GM21360 (cell line): ENCODE results near the gene MYO15A.
"Not testable (repeated sequence)": the region's sequence is repeated elsewhere in the genome, so short reads cannot be mapped to it uniquely, and the experiment has no call there.

ENCODE experiments used
- ATAC-seq: cut with Tn5 transposase; IDR thresholded peaks from one replicate; pipeline ENCODE4 v1.9.1; 2021; ENCODE audit warnings: mild to moderate bottlenecking, moderate library complexity; ENCODE audit not compliant: unreplicated experiment

MYO15A gene

DNA sequence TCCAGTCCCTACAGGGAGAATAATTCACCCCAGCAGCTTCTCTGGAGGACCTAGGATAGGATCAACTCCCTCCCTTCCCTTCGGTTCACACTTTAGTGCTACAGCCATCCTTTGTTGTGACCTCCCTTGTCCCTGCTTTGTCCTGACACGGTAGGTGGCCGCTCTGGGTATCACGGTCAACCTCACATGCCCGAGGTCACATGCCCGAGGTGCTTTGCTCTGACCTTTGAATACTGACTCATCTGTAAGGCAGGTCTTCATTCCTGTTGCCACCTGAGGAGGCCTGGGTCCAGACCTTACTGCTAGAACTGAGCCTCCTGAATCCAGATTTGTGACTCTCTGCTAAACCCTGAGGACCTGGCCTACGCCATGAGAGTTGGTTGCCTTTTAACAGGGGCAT lies 94.8 kb downstream of the MYO15A start:
- ATAC-seq, result no peak

DNA sequence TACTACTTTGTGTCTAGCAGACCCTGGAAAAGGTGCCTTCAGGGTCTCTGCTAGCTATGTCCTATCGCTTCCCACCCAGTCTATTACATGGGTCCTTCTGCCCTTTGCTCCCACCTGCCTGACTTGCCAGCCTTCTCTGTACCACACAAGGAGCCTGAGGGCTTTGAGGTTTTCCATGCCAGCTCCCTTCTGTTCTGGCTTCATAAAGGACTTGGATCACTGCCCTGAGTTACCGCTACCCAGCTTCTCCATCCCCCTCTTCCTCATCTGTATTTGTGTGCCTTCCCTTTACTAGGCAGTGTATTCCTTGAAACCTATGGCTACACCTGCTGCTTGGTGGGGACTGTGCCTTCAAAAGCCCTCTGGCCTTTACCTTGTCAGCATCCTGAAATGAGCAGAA lies 97.3 kb downstream of the MYO15A start:
- no peak for ATAC-seq

DNA sequence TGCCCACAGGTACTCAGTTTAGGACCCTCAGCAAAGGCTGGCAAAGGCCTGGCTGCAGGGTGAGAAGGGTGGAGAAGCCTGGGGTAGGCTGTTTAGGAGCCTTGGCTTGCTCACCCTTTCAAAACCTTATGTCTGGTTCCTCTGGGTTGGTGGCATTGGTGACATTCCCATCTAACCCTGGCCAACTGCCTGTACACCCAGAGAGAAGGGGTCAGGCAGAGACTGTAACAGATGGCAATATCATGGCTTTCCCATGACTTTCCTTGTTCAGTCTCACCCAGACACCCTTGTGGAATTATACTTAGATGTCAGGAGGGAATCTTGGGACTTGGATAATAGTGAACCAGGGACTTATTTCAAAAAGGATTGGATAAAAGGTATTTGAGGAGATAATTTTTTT lies 98.4 kb downstream of the MYO15A start:
- ATAC-seq, result no peak

DNA sequence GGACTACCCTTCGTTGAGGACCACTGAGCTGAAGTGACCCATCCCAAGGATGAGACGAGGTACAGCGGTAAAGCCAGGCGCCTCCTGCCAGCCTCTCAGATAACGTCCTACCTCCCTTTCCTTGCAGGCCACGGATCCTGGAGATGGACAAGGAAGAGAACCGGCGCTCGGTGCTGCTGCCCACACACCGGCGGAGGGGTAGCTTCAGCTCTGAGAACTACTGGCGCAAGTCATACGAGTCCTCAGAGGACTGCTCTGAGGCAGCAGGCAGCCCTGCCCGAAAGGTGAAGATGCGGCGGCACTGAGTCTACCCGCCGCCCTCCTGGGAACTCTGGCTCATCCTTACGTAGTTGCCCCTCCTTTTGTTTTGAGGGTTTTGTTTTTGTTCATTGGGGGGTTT lies 99.5 kb downstream of the MYO15A start:
- ATAC-seq, result no peak

DNA sequence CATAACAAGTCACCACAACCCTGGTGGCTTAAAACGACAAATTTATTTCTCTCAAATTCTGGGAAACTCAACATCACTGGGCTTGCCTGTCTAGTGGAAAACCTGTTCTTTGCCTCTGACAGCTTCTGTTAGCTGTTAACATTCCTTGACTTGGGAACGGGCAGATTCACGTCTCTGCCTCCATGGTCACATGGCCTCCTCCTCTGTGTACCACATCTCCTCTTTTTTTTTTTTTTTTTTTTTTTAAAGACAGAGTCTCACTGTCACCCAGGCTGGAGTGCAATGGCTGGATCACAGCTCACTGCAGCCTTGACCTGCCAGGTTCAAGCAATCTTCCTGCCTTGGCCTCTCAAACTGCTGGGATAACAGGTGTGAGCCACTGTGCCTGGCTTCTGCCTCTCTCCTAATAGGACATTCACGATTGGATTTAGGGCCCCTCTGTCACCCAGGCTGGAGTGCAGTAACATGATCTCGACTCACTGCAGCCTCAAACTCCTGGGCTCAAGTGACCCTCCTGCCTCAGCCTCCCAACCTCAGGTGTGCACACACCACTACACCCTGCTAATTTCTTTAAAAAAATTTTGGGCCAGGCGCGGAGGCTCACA lies 105.2 kb downstream of the MYO15A start:
- ATAC-seq, result no peak

DNA sequence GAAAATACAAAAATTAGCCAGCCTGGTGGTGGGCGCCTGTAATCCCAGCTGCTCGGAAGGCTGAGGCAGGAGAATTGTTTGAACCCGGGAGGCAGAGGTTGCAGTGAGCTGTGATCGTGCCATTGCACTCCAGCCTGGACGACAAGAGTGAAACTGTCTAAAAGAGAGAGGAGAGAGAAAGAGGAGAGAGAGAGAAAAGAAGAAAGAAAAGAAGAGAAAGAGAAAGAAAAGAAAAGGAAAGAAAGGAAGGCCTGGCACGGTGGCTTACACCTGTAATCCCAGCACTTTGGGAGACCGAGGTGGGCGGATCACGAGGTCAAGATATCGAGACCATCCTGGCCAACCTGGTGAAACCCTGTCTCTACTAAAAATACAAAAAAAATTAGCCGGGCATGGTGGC lies 108.3 kb downstream of the MYO15A start:
- ATAC-seq, result not testable (repeated sequence)

DNA sequence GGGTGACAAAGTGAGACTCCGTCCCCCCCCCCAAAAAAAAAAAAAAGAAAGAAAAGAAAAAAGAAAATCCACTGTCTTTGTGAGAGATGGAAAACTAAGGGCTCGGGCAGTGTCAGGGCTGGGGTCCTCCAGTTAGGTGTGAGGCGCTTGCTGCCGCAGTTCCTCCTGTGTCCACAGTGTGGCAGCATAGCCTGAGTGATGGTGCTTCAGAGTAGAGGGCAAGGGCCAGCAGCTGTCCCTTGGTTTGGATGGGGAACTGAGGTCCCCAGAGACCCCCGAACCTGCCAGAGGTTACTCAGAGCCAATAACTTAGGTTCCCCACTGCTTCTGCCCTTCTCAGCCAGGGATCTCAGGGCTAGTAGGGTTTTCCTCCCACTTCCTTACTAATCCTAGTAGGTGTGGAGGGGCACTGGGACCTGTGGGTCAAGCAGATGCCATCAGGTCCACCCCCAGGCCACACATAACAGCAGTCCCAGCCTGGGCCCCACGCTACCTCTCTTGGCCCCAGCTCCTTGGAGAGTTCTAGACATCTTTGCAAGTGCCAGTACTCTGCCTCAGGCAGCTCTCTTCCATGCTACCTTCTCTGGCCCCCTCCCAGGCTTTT lies 109.0 kb downstream of the MYO15A start:
- no peak for ATAC-seq

DNA sequence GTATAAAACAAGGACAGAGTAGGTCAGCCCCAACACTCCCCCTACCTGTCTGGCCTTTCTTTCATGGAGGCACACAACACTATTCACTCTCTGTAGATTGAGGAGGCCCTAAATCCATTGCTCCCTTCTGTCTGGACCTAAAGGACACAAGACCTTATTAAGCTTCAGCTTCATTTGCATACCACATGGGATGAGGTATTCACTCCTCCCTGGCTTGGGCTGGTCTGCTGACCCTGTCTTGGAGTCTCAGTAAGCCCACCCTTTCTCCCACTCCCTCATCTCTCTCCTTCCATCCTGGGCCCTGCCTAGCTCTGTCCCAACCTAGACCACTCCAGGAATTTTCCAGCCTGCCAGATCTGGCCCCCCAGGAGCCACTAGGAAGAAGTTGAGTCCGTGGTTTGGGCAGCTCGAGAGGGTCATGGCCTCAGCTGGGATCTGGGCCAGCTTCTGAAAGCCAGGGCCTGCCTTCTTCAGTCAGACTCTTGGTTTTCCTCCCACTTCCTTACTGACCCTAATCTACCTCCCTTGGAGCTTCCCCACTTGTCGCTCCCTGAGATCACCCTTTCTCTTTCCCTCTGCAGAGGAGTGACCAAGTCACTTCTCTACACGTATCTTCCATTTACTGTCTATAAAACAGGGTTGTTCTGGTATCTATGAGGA lies 110.3 kb downstream of the MYO15A start:
- ATAC-seq, result no peak

DNA sequence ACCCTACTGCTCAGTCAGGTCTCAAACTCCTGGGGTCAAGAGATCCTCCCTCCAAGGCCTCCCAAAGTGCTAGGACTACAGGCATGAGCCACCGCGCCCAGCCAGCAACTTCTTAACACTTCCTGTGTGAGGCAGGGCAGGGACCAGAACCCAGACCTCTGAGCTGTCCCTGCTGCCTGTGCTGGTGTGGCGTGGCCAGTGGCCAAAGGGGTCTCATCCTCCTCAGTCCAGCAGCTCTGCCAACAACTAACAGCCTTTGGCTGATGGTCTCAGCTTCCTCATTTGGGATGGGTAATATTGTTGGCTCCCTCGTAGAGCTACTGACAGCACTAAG lies 115.5 kb downstream of the MYO15A start:
- no peak for ATAC-seq

DNA sequence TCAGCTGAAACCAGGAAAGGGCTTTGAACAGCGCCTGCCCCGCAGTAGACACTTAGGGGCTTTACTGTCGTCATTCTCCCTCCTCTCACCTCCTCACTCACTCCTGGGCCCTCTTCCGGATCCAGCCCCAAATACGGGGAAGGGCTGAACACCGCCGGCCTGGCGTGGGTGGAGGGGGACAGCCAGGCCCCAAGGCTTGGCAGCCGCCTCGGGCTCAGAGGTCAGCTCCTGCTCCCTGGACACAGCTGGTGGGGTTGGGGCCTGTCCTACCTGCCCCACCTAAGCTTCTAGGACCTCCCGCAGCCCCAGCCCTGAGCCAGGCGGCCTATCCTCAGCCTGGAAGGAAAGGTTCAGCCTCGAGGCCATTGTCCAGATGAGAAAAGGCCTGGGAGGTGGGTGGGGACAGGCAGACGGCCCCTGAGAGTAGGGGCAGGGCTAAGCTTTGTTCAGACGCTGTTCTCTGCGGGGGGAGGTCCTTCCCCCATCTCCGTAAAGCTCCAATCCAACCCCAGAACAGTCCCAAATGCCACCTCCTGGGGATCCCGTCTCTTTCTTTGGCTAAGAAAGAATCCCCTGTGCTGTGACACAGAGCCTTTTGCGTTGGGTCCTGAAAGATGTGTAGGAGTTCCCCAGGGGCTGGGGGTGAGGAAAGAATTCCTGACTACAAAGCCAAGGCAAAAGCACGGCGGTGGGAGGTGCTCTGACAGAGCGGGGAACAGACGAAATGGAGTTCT lies 116.0 kb downstream of the MYO15A start:
- no peak for ATAC-seq

DNA sequence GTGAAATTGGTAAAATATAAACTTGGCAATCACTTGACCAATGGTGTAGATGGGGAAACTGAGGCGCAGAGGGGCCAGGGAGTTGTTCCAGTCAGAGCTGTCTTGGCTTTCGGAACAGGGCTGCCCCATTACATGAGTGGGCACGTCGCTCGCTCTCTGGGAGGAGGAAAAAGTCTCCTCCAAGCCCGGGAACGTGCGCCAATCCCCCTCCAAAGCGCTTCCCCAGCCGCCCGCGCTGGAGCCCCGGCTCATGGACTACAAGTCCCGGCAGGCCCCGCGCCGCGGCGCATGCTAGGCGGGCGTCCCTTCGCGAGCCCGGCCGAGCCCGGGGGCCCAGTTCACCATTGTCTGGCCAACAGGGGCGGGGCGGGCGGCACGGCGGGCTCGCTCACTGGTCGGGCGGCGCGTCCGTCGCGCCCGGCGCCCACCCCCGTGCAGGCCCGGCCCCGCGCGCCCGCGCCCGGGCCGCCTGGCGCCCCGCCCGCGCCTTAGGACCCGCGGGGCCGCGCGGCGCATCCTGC lies 116.6 kb downstream of the MYO15A start, which contains the start of gene LLGL1:
TSS of gene LLGL1 (plus strand) at position 515 of the 521 bp plus-strand sequence. CDS start 48 bp downstream, outside the sequence.
- peak; percentile 92 for ATAC-seq

DNA sequence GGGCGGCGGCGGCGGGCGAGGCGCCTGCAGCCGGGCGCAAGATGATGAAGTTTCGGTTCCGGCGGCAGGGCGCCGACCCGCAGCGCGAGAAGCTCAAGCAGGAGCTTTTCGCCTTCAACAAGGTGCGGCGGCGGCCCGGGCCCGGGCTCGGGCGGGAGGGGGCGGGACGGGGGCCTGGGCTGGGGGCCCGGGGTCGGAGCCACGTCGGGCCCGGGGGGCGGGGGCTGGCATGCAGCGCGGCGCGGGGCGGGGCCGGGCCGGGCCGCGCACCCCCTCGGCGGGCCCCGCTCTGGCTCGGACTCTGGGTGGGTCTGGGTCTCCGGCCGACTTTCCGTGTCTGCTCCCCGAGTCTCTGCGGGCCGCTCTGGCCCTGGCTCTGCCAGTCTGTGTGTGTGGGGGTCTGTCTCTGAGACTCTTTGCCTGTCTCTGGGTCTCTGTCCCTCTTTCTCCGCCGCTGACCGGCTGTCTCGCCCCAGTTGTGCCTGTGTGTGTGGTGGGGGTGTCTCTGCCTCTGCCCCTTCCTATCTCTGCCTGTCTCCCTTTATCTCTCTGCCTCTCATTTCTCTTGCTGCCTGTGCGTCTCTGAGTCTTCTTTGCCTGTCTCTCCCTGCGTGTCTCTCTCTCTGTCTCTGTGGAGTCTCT lies 117.2 kb downstream of the MYO15A start:
- ATAC-seq, result peak; percentile 28

DNA sequence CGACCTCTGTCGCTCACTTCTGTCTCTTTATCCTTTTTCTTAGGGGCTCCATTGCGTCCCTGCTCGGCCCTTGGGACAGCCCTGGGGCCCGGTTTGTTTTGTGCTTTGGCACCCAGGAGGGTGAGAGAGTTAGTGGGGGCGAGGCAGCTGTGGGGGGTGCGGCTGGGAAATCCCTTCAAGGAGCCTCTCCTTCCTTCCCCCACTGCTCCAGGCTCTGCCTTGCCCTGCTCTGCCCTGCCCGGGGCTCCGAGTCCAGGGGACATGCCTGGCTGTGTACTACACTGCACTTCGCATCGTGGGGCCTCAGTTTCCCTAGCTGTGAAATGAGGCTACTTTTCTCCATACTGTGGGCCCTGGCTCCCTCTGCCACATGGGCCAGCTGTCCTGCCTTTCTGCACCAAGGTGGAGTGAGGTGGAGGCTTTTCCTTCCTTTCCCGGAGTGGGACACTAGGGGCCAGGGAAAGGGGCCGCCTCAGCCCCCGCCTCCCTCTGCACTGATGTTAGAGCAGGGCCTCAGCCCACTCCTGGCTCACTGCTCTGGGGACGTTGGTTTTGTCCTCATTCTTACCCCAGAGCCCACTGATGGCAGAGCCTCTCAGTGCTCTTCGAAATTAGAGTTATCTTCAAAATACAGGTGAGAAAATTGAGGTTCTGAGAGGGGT lies 117.9 kb downstream of the MYO15A start:
- ATAC-seq, result no peak

DNA sequence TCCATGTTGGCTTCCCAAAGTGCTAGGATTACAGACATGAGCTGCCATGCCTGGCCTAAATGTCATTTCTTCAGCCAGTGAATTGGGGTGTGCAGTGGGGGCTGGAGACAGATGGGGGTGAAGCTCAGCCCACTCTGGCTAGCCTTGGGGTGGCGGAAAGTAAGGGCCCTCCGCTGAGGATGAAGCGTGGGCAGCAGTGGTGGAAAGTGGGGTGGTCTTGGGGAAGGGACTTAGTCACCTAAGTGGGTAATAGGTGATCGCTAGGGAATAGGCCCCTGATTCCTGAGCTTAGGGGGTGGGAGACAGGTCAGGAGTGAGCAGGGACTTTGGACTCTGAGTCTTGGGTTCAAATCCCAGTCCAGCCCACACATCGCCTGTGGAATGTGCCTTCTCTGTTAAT lies 119.1 kb downstream of the MYO15A start:
- ATAC-seq, result no peak

DNA sequence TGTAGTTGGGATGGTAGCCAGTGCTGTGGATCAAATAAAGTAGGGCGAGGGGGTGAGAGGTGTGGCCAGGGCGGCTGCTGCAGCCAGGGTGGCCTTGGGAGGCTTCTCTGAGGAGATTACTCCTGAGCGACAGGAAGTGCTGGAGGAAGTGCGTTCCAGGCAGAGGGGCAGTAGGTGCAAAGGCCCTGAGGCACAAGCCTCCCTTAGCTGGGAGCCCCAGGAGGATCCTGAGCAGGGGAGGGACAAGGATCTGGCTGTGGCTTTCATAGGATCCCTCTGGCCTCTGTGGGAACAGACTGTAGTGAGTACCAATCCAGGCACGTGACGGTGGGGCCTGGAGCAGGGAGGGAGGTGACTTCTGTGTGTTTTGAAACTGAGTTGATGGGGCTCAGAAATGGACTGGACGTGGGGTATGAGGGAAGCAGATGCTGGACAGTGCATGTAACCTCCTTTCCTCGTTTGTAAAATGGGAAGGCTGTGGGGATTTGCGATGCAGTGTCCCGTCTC lies 119.7 kb downstream of the MYO15A start:
- no peak for ATAC-seq

DNA sequence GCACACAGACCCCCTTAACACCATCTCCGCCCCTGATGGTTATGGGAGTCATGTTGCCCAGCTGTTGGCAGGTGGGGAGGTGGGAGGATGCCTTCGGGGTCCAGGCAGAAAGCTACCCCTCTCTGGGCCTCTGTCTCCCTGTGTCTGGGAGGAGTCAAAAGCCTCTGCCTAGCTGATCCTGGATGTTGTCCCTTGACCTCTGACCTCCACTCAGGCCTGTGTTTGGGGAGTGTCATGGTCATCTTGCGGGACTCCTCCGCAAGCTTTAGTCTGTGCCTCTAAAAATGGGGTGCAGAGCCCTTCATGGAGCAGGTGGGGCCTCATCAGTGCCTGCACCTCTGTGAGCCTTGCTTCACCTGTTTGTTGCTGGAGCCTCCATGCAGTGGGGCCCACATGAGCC lies 120.7 kb downstream of the MYO15A start:
- ATAC-seq, result no peak
